ENCODE data around the gene RBM47. TPM values are rescaled to one million over a fixed set of nuclear protein-coding genes. Genes with fewer than 3 reads are reported as not detected.

The RBM47 gene
- total and polyA plus RNA-seq, 2 of the 4 experiments (the other 2 are of a cell fraction) = 0.44 to 1.1 TPM

DNA sequence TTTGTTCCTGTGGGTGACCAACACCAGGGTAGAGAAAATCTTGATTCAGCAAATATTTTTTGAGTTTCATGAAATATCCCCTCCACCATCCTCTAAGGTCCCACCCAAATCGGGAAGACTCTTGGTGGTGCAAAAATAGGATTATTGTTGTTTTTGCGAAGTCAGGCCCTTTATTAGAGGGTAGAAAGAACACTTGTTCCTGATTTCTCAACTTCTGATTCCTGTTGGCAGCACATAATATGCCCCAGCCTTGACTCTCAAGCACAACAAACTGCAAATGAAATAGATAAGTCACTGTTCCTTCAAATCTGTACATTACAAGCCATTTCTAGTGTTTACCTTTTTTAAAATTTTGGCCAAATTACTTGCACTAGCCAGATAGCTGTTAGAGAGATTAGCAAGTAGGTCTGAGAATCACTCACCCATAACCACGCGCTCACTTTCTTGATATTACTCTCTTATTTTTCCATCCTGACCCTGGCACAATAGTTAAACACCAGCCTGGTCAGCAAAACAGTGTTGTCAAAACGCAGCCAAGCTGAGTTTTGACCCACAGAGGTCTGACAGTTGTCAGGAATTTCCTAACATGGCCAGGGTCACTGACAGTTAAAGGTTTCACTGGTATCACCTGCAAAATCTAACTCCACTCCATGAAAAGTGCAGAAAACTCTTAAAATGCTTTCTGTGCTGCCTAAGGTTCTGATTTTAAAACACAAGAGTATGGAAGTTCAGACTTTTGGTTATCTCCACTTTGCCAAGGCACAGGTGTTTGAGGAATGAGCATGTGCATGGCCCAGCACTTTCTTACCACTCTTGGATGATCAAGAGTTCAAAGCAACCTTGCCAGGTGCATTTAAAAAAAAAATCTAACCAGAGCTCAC is 69.8 kb downstream of the RBM47 start:
- Histone ChIP-seq H2BK20ac (ENCODE audit: low read depth, low read length) (no peak overlapping the region), H3K36me3 (ENCODE audit: control insufficient read depth, insufficient read depth, low read length) (no peaks in the 10 kb centered on the region), H3K27ac (ENCODE audit: insufficient read depth, low read length) (no peak overlapping the region), H3K14ac (replicated peaks; ENCODE audit: low read depth, low read length) (no peak overlapping the region), H3K23ac (ENCODE audit: low read depth, low read length) (no peak overlapping the region), H2BK15ac (ENCODE audit: low read depth, low read length) (no peak overlapping the region), H2BK120ac (ENCODE audit: low read depth, low read length) (no peak overlapping the region), H4K8ac (ENCODE audit: low read depth in 2 of 2, low read length in 2 of 2) (no peak overlapping the region), H3K9me1 (ENCODE audit: insufficient read depth, low read length) (0 out of 2 replicates have a peak, but pooled peaks cover 5% of the 10 kb centered on the region), H3K4ac (ENCODE audit: low read depth, low read length) (no peak overlapping the region), H3K9me3 (ENCODE audit: control insufficient read depth, insufficient read depth, low read length) (no peaks in the 10 kb centered on the region), H2AFZ (replicated peaks; ENCODE audit: low read length, poor library complexity) (no peak overlapping the region), H3K79me1 (ENCODE audit: low read depth in 1 of 2, low read length in 2 of 2) (no peaks in the 10 kb centered on the region), H3K27me3 (ENCODE audit: control insufficient read depth, insufficient read depth, low read length) (no peaks in the 10 kb centered on the region), H3K56ac (ENCODE audit: extremely low read depth, insufficient read depth, low read length) (no peak overlapping the region), H3K4me3 (ENCODE audit: insufficient read depth, low read depth, low read length) (no peak overlapping the region), H3K9ac (ENCODE audit: low read depth, low read length) (no peak overlapping the region), H2BK5ac (ENCODE audit: low read depth, low read length, poor library complexity, severe bottlenecking) (no peak overlapping the region), H3K4me1 (ENCODE audit: control insufficient read depth, insufficient read depth, low read length) (peaks cover 2% of the 10 kb centered on the region), H3K18ac (ENCODE audit: low read depth, low read length) (no peak overlapping the region), H2AK9ac (replicated peaks; ENCODE audit: low read depth, low read length, poor library complexity) (no peak overlapping the region), H3K4me2 (ENCODE audit: low read depth, low read length) (no peak overlapping the region), H4K5ac (ENCODE audit: low read depth, low read length) (no peak overlapping the region), H4K20me1 (ENCODE audit: insufficient read depth, low read length) (no peaks in the 10 kb centered on the region), H4K91ac (ENCODE audit: insufficient read depth, low read depth, low read length) (no peak overlapping the region), H2AK5ac (ENCODE audit: low read depth, low read length) (no peak overlapping the region)
- DNase-seq = no peak
- dilution Hi-C loops (cut with HindIII; ENCODE audit: low sequenced_read_pairs, unreplicated experiment) (no loop called here), in situ Hi-C loops (cut with MboI; ENCODE audit: low sequenced_read_pairs) (no loop called here), intact Hi-C loops (cut with micrococcal nuclease) (no loop called here)
- POLR2A ChIA-PET (ENCODE audit: unreplicated experiment) = interaction anchor here (0.6 kb wide), 1 partner anchor 68 kb away, joined by 8 read pairs; no protein-coding TSS in a partner anchor
- ATAC-seq (ENCODE audit: low read depth) = no peak
- 72% methylated on average over 3 of the region's 5 CpGs; no CpG with 5 or more reads in 1 of the 2 experiments for WGBS, 2 experiments (ENCODE audit: extremely low coverage in 2 of 2, insufficient read length in 1 of 2)
- BruUV-seq (replicated peaks) = no TSS peak
- CTCF ChIA-PET = no interaction called here
- TF ChIP-seq CHD1 (IDR thresholded peaks at IDR 0.05; ENCODE audit: low read depth, low read length) = no peak
- TF ChIP-seq RCOR1 (IDR thresholded peaks at IDR 0.05; ENCODE audit: insufficient replicate concordance, low read length) = no peak
- no peak for TF ChIP-seq RFX5 (IDR thresholded peaks at IDR 0.05; ENCODE audit: low read depth, low read length)
- TF ChIP-seq POLR2A (IDR thresholded peaks at IDR 0.05; ENCODE audit: low read depth, low read length) = no peak
- no peak for TF ChIP-seq BHLHE40 (IDR thresholded peaks at IDR 0.05; ENCODE audit: low read depth, low read length)
- no peak for TF ChIP-seq RAD21 (IDR thresholded peaks at IDR 0.05; ENCODE audit: low read length)
- TF ChIP-seq, protein P1, sequence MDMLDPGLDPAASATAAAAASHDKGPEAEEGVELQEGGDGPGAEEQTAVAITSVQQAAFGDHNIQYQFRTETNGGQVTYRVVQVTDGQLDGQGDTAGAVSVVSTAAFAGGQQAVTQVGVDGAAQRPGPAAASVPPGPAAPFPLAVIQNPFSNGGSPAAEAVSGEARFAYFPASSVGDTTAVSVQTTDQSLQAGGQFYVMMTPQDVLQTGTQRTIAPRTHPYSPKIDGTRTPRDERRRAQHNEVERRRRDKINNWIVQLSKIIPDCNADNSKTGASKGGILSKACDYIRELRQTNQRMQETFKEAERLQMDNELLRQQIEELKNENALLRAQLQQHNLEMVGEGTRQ (IDR thresholded peaks at IDR 0.05; ENCODE audit: low read depth, low read length) = no peak
- TF ChIP-seq MAFK (IDR thresholded peaks at IDR 0.05; ENCODE audit: low read depth, low read length) = no peak
- no peak for TF ChIP-seq CTCF (conservative IDR thresholded peaks at IDR 0.05; ENCODE audit: low read depth, low read length)
- TF ChIP-seq FOS (IDR thresholded peaks at IDR 0.05; ENCODE audit: low read depth, low read length) = no peak
- TF ChIP-seq MXI1 (IDR thresholded peaks at IDR 0.05; ENCODE audit: borderline replicate concordance, low read depth, low read length) = no peak
- no peak for TF ChIP-seq NFE2L2 (IDR thresholded peaks at IDR 0.05; ENCODE audit: low read depth, low read length)
- no peak for TF ChIP-seq MAZ (IDR thresholded peaks at IDR 0.05; ENCODE audit: borderline replicate concordance, low read depth, low read length)
- no peak for TF ChIP-seq SMC3 (IDR thresholded peaks at IDR 0.05; ENCODE audit: low read depth, low read length)
- TF ChIP-seq CEBPB (IDR thresholded peaks at IDR 0.05; ENCODE audit: low read depth, low read length) = no peak
